ENCODE measurements around the gene PRR23E.

Gene PRR23E

DNA sequence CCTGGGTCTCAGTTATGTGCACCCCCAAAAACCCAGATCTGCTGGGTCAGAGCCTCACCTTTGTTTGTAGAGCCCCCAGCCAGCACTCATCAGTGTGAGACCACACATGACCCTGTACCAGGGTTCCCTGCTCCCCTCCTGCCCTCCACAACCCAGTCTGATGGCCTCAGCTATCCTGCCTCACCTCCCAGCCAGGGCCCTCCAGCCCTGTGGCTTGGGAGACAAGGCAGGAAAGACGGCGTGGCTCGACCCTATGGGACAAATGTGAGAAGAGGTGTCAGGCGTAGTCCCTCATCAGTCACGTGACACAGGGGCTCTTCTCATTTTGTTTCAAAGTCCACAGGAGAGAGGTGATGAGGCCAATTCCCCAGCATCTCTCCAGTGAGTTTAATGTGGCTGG is 28.3 kb upstream of the PRR23E start:
- no peak for DNase-seq (ENCODE audit: low read depth in 2 of 2)

DNA sequence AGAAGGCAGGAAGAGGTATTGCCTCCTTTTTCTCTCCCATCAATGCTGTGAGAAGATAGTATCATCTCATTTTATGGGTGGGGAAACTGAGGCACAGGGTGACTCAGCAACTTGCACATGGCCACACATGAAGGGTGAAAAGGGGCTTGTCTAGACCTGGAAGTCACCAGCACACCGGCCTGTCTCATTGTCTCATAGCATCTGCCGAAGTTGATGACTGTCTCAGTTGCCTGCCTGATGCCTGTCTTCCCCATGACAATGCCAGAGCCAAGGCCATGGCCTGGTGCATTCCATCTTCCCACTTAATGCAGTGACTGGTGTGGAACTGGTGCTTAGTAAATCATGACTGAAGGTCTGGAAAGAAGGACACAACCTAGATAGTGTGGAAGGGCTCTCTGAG is 27.9 kb upstream of the PRR23E start:
- DNase-seq (ENCODE audit: low read depth in 2 of 2) = no peak

DNA sequence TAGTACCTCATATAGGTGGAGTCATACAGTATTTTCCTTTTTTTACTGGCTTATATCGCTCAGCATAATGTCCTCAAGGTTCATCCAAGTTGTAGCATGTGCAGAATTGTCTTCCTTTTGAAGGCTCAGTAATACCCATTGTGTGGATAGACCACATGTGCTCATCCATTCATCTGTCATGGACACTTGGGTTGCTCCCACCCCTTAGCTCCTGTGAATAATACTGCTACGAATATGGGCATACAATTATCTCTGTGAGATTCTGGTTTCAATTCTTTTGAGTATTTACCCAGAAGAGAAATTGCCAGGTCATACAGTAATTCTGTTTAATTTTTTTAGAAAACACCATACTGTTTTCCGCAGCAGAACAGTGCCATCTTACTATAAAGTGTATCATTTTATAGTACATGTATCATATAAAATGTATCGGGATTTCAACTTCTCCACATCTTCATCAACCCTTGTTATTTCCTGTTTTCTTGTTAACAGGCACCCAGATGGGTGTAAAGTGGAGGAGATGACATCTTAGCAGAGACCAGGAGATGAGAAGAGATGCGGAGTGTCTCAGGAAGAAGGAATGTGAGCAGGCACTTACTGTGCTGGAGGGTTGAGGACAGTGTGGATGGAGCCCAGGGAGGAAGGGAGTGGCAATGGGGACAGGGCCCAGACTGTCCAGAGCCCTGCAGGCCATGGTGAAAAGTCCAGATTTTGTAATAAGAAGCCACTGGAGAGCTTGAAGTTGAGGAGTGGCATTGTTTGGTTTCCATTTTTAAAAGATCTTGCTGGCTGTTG is 27.0 kb upstream of the PRR23E start:
- DNase-seq (ENCODE audit: low read depth in 2 of 2) = no peak

DNA sequence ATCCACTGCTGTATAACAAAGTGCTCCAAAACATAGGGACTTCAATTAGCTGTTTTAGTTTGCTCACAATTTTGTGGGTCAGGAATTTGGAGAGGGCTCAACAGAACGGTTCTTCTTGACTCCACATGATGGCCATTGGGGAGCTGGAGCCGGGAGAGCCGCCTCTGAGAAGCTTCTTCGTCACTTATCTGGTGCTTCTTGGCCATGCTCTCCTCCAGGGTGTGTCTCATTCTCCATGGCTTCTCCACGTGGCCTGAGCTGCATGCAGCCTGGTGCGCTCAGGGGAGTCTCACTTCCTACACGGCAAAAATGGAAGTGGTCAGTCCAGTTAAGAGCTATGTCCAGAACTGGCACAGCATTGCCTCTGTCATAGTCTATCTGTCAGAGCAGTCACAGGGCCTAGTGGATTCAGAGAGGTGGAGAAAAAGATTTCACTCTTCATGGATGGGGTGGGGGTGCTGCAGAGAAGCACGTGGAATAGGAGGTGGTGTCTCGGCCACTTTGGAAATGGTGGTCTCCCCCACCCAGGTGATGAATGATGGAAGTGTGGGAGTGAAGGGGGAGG is 26.3 kb upstream of the PRR23E start:
- no peak for DNase-seq (ENCODE audit: low read depth in 2 of 2)

DNA sequence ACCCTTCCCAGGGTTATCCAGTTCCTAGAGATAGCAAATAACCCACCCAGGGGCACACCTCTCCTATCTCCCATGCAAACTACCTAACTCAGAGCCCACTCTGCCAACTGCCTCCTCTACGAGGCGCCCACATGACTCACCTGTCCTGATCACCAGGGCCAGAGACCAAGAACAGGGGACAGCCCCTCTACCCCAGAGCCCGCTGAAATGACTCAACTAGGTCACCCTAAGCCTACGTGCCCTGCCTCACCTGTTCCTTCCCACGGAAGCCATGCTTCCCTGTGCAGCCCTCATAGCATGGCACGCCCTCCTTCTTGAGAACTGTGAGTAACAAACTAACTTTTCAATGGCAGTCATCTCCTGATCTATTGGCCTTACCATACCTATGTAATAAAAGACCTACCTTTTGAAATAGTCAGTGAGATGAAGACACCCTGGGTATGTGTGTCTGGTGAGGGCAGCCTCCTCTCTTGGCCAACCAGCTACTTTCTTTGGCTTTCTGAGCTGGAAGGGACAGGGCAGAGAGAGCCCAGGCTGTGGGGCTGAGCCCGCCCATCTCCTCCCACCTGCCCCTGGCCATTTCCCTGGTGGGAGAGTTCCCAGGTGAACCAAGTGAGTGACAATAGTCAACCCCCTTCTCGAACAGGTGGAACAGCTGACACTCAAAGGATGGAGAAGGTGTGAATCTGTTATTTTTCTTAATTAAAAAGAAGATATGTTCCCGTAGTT is 25.5 kb upstream of the PRR23E start:
- no peak for DNase-seq (ENCODE audit: low read depth in 2 of 2)

DNA sequence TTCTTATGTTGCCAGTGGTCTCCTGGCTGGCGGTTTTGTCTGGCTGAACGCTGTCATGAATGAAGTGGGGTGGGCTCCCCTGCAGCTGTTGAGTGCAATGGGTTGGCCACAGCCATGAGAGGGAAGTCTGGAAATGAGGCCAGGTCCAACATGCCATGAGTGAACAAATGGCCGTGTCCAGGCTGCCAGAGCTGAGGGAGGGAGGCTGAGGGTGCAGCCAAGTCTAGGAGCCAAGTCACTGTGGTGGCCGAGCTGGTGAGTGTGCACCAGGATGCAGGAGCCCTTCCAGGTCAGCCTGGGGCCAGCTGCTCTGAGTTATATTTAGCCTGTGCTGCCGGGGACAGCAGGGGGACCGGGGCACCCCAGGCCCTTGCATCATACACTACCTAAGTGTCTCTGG is 24.7 kb upstream of the PRR23E start:
- DNase-seq (ENCODE audit: low read depth in 2 of 2) = no peak

DNA sequence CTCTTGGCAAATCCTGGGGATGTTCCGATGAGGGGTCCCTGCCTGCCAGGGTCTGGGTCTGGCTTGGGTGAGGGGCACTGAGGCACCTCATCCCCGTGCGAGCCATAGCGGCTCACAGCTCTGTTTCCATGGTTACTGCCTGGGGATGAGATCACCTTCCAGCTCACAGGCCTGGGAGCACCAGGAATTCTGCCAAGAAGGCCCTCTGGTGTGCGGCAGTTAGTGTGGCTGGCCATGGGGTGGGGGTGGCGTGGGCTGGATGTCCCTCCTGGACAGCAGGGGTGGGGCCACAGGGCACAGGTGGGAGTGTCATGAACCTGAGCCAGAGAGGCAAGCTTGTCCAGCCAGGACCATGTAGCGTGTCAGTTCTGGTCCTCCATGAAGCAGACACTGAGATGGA is 22.1 kb upstream of the PRR23E start:
- DNase-seq (ENCODE audit: low read depth in 2 of 2) = peak; percentile 46 to 51

DNA sequence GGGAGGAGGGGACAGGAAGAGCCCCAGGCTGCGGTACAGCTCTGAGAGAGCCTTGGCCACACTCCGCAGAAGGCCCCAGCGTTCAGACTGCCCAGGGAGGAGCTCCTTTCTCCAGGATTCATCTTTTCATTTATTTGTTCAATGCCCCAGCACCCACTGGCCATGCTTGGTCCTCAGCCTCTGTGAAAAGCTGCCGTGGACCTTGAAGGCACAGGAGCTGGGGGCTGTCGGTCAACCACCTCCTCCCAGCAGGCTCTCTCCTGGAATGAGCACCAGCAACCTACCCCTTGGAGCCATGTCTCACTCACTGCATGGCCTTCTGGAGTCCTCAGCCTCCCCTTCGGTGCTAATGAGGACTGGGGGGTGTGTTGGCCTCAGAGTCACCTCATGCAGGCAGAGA is 21.6 kb upstream of the PRR23E start:
- no peak for DNase-seq (ENCODE audit: low read depth in 2 of 2)

DNA sequence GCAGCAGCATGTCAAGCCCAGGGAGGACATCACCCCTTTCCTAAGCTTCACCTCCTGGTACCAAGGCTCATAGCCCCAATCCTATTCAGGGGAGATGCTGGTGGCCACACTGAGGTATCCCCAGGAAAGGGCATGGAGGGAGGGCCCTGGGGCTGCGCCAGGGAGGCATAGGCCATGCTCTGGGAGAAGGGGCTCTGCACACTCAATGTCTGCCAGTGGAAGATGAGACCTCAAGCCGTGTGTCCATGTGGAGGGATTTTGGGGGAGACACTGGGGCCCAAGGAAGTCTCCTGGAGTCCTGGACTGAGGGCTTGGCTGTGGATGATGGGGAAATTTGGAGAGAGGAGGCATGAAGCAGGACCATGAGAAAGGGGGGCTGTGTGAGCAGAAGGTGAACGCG is 21.2 kb upstream of the PRR23E start:
- no peak for DNase-seq (ENCODE audit: low read depth in 2 of 2)

DNA sequence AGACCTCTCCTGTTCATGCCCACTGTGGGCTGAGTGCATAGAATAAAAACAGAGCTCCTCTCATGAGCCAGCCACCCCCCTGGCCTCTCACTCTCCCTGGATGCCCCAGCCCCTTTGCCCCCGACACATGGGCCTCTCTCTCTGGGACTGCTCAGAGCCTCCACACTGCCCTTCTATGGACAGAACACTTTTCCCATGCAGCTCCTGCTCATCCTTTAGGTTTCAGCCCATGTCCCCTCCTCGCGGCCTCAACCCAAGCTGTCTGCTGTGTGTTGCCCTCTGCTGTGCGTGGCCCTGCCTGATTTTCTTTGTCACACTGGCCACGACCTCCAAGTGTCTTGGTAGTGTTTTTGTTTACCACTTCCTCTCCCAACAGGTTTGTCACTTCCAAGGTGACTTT is 20.7 kb upstream of the PRR23E start:
- DNase-seq (ENCODE audit: low read depth in 2 of 2) = no peak

DNA sequence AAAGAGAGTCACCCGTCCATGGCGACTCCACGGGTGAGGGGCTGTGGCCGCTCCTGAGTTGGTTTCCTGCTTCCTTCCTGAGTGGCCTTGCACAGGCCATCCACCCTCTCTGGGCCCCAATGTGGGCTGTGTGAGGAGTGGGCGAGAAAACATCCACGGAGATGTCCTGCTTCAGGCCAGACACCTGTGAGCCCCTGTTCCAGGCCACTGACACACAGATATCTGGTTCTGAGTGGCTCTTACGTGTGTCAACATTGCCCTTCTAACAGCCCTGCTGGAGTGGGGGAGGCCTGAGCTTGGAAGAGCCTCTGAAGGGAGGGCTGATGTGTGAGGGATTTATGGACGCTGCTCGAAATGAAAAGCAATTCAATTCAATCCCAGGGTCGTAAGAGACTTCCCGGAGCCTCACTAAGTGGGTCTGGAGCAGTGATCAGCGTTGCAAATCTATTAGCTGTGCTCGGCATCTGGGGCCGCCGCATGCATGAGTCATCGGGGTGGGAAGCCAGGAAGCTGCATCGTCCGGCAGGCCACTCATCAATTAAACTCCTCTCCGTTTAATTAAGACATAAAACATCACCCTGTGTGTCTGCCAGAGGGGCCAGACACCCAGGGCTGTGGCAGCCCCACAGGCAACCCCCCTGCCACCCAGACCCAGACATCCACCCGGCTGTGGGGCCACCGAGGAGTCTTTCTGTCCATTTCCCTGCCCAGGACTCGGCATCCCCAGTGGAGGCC is 20.0 kb upstream of the PRR23E start:
- DNase-seq (ENCODE audit: low read depth in 2 of 2) = peak; percentile 77 to 81

DNA sequence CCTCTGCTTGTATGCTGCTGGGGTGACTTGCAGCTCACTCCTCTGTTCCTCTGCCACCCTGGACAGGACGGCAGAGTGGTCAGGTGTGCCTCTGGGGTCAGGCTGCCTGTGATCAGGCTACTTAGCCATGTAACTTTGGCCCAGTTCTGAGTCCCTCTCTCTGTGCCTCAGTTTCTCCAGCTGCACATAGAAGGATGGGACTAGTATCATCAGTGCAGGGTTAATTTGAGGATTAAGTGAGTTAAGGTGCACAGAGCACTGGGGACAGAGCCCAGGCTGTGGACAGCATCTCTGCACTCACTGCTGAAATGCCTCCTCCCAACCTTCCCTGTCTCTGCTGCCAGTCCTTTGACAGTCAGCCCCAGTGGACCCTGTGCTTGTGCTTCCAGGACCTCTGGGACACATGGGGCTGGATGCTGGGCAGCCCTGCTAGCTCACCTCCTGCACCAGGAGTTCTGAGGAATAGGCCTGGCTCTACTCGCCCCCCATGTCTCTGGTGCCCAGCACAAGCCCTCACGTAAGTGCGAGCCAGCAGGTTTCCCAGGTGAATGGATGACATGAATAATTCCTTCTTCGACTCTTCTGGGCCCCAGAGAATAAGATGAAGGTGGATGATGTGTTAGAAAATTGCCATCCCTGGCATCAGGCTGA is 19.3 kb upstream of the PRR23E start:
- no peak for DNase-seq (ENCODE audit: low read depth in 2 of 2)

DNA sequence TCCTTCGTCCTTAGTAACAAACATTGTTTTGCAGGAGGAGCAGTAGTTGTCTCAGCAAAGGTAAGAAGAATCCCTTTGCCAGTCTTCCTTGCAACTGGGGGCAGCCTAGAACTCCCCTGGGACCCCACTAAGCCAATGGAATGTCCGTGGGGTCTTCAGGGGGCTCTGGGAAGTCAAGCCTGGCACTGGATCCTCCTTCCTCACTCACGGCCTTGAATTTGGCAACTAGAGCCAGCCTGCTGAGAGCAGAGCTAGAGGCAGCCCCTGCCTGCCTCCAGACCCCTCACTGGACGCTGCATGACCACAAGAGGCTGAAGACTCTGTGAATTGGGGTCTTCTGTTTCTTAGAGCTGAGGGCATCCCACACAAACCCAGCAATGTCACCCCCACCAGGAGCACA is 18.6 kb upstream of the PRR23E start:
- no peak for DNase-seq (ENCODE audit: low read depth in 2 of 2)

DNA sequence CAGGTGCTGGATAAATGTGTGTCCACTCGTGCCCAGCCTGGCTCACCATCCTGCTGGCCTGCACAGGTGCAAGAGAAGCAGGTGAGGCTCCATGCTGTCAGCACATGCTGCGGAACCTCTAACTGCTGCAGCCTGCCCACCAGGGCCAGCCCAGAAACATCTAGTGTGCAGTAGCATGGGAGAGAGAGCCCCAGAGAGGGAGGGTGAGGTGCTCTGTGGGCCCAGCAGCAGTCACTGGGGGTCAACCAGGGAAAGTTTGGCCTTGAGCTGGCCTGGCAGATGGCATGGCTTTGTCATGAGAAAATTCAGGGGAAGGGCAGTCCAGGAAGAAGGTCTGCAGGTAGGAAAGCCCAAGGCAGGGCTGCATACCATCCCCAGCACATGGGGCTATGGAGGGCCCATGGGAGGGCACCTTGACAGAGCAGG is 18.2 kb upstream of the PRR23E start:
- DNase-seq (ENCODE audit: low read depth in 2 of 2) = no peak

DNA sequence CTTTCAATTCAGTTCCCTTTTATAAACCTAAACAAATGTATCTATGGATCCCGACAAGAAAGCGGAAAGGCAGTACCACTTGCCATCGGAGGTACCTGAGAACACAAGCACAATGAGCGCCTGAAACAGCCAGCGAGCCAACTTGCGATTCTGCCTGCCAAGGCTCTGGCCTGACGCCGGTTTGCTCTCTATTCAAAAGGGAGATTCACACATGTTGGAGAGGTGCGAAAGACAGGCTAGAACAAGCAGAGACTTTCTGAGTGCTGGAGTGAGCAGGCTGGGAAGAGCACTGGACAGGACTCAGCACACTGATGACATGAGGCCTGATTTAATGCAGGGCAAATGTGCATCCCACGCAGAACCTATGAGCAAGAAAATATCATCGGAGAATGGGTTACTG is 17.7 kb upstream of the PRR23E start:
- no peak for DNase-seq (ENCODE audit: low read depth in 2 of 2)

DNA sequence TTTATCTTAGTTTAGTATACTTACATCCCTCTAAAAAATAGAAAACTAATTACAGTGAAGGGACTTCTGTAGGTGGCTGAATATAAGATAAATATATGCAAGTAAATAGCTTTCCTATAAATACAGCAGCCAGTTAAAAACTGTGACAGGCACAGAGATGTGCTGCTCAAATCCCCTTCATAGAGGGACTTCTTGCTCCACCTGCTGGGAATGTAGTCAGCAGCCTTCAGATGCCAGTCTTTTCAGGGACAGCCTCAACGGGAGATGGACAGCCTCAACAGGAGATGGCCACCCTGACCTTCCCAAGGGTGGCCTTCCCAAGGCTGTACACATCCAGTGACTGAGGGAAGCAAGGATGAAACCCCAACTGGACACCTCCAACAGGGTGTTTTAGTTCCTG is 15.7 kb upstream of the PRR23E start:
- no peak for DNase-seq (ENCODE audit: low read depth in 2 of 2)

DNA sequence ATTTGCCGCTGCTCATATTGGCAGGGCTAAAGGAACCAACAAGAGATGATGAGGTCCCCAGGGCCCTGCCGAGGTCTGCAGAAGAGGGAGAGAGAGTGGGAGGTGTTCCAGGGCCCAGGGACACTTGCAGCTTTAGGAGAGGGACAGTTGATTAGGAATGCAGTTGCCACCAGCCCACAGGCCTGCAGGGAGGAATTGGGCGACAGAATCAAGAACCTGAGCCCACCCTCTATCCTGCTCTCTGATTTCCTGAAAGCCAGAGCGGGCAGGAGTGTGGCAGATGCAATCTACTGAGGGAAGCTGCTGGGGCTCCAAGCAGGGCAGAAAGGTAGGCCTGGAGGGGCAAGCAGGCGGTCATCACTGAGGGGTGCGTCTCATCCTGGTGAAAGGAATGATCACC is 12.1 kb upstream of the PRR23E start:
- no peak for DNase-seq (ENCODE audit: low read depth in 2 of 2)

DNA sequence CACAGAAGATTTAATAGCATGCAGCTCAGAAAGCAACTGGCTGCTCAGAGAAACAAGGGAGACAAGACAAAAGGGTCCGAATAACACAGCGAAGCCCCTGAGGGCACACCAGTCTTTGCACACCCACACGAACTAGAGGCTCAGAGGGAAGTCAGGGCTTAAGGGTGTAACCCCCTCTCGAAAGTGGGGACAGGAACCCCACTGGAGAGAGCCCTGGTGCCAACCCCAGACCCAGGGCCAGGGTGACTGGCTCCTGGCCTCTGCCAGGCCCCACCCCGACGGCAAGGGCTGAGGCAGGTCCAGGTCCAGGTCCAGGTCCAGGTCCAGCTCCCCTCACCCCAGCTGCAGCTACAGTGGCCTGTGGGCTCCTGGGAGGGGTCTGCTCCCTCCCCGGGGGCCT is 10.5 kb upstream of the PRR23E start:
- no peak for DNase-seq (ENCODE audit: low read depth in 2 of 2)

DNA sequence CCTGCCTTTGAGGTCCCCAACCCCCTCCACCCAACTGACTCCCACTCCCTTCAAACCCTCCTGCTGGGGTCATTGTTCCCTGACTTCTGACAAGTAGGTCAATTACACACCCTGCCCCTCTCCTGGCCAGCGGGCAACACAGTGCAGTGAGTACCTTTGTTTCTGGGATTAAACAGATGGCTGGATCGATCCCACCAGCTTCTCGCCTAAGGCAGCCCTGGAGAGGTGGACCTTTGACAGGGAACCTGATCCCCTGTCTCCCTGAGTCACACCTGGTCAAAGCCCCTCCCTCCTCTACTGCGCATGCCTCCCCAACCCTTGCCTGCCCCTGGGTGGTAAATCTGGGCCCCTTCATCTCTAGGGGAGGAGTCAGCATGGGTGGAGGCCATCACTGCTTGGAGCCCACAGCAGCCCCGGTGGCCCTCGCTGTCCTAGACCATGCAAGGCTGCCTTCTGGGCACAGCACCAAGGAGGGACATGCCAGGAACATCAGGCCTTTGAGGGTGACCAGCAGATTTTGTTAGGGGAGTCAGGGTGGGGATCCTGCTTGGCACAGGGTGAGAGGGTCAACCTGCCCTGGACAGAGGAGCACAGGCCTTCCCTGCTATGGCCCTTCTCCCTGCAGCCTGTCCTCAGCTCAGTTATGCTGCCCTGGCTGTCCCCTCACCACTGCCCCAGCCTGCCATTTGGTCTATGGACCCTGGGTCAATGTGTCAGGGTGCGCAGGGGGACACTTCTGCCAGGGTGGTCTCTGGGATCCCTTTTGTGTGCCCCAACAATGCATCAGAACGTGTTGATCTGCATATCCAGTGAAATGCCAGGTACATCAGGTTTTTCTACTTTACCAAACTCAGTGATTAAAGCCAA is 9.8 kb upstream of the PRR23E start:
- DNase-seq (ENCODE audit: low read depth in 2 of 2) = no peak

DNA sequence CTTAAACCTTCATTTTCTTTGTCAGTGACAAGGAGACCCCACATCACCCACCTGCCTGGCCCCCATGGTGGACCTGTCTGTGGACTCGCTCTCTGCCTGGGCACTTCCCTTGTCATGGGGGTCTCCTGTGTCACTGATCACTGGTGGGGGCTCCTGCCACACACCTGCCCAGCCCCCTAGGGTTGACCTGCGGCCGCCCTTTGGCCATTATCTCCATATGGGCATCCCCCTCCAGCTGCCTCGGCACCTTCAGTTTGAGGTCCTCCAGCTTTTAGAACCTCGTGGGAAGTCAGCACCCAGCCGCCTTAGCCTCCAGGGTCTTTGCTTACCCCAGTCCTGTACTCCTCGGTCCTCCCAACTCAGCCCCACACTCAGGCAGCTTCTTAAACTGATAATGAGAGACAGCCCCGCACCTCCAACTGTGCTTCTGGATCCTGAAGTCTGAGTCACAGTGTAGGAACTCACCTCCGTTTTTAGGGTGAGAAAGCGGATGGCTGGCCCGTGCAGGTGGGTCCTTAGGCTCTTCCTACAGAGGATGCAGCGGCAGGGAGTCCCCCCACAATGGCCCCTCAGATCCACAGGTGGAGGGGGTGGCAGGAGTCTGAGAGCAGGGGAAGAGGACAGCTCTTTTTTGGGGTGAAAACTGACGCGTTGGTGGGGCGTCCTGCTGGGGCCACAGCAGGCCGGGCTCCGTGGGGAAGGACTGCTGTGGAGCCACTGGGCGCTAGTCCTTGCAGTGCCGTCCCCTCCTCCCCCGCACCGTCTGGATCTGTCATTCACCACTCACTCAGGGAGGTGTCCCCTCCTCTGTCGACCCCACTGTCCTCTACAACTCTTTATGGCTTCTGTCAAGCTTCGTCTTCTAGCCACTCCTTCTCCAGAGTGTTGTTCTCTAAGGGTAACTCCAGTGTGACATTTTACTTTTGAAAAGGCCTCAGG is 8.7 kb upstream of the PRR23E start:
- no peak for DNase-seq (ENCODE audit: low read depth in 2 of 2)
